Peyer's patch (tissue), 4 donors: ENCODE measurements around the gene LECT2. TPM values are rescaled to one million over a fixed set of nuclear protein-coding genes. Genes with fewer than 3 reads are reported as not detected.
A peak's percentile ranks its signal among the peaks of the same experiment; 100 is the strongest.

Experiments used
- DNase-seq, 3 donors: peaks; one replicate each; pipeline ENCODE4 v3.0.0-alpha.2; 2017 to 2019
- H3K27ac ChIP-seq, 4 donors: fragments of 200-600 bp; sonication (generic); one replicate each; pipeline ENCODE4 v1.5.1; 2016 to 2019
- H3K27me3 ChIP-seq, 2 donors: fragments of 200-600 bp; sonication (generic); one replicate each; pipeline ENCODE4 v1.5.1; 2019
- H3K36me3 ChIP-seq, 3 donors: fragments of 200-600 bp; sonication (generic); one replicate each; pipeline ENCODE4 v1.5.1; 2016 to 2019
- H3K4me1 ChIP-seq, 4 donors: fragments of 200-600 bp; sonication (generic); one replicate each; pipeline ENCODE4 v1.5.1; 2016 to 2019
- H3K4me3 ChIP-seq, 4 donors: fragments of 200-600 bp; sonication (generic); 1 replicate in 3 of 4; 2 replicates in 1 of 4; pipeline ENCODE4 v1.5.1; 2016 to 2019; ENCODE audit warnings: mild to moderate bottlenecking in 1 of 4
- H3K9me3 ChIP-seq, 4 donors: fragments of 200-600 bp; sonication (generic); one replicate each; pipeline ENCODE4 v1.5.1; 2016 to 2019; ENCODE audit warnings: mild to moderate bottlenecking in 1 of 4
- POLR2A ChIP-seq, 2 donors: fragments of 450-650 bp; IDR thresholded peaks; one replicate each; pipeline ENCODE4 v1.5.1; 2017; ENCODE audit warnings: antibody characterized with exemption in 2 of 2, mild to moderate bottlenecking in 2 of 2, moderate library complexity in 2 of 2
- total RNA-seq, 4 donors: library from RNA; depleted of rRNA; stranded (reverse); fragments of >200 nt; gene quantifications; one replicate each; pipeline ENCODE4 v1.1.0, GENCODE V29; 2016
- TF ChIP-seq, protein P1 (sequence below), 6 experiments: fragments of 450-650 bp in 4 of 6; fragments of 200-600 bp in 2 of 6; sonication (generic) in 1 of 6; IDR thresholded peaks; one replicate each; pipeline ENCODE4 v1.5.1; 2017 to 2019; ENCODE audit warnings: antibody characterized with exemption in 6 of 6, mild to moderate bottlenecking in 3 of 6, moderate library complexity in 1 of 6

Gene LECT2
- total RNA-seq, 4 donors from 2014 or later: not detected

- TF ChIP-seq POLR2A (IDR thresholded peaks at IDR 0.05): no peak
- TF ChIP-seq, protein P1, sequence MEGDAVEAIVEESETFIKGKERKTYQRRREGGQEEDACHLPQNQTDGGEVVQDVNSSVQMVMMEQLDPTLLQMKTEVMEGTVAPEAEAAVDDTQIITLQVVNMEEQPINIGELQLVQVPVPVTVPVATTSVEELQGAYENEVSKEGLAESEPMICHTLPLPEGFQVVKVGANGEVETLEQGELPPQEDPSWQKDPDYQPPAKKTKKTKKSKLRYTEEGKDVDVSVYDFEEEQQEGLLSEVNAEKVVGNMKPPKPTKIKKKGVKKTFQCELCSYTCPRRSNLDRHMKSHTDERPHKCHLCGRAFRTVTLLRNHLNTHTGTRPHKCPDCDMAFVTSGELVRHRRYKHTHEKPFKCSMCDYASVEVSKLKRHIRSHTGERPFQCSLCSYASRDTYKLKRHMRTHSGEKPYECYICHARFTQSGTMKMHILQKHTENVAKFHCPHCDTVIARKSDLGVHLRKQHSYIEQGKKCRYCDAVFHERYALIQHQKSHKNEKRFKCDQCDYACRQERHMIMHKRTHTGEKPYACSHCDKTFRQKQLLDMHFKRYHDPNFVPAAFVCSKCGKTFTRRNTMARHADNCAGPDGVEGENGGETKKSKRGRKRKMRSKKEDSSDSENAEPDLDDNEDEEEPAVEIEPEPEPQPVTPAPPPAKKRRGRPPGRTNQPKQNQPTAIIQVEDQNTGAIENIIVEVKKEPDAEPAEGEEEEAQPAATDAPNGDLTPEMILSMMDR (IDR thresholded peaks at IDR 0.05): no peak
- H3K9me3 ChIP-seq: no peaks in the 10 kb centered on the region
- no peaks in the 10 kb centered on the region for H3K4me1 ChIP-seq
- H3K36me3 ChIP-seq: no peaks in the 10 kb centered on the region
- H3K4me3 ChIP-seq: no peak overlapping the region
- H3K27ac ChIP-seq: no peak overlapping the region
- no peak for DNase-seq
- no peaks in the 10 kb centered on the region for H3K27me3 ChIP-seq
Observed at GRCh38 chr5:135951257-135951656, 3.5 kb downstream of the LECT2 start.

- DNase-seq: no peak
- TF ChIP-seq, protein P1 (IDR thresholded peaks at IDR 0.05): no peak
- TF ChIP-seq POLR2A (IDR thresholded peaks at IDR 0.05): no peak
Observed at GRCh38 chr5:135950611-135951010, 4.2 kb downstream of the LECT2 start.

GRCh38 chr5:135944967-135945560, 9.7 kb downstream of the LECT2 start:
- Histone ChIP-seq H3K9me3 (no peaks in the 10 kb centered on the region), H3K27me3 (no peaks in the 10 kb centered on the region), H3K4me1 (no peaks in the 10 kb centered on the region), H3K36me3 (no peaks in the 10 kb centered on the region), H3K27ac (no peak overlapping the region), H3K4me3 (no peak overlapping the region)
- no peak for TF ChIP-seq POLR2A (IDR thresholded peaks at IDR 0.05)
- TF ChIP-seq, protein P1 (IDR thresholded peaks at IDR 0.05): peak; percentile 18 to 91 (median 80)
- DNase-seq: peak in 1 of 3 donors; percentile 75

More at GRCh38 chr5:135950611-135951010, 4.2 kb downstream of the LECT2 start:
- H3K27me3 ChIP-seq: no peaks in the 10 kb centered on the region
- H3K36me3 ChIP-seq: no peaks in the 10 kb centered on the region
- H3K9me3 ChIP-seq: no peaks in the 10 kb centered on the region
- no peaks in the 10 kb centered on the region for H3K4me1 ChIP-seq
- H3K27ac ChIP-seq: no peak overlapping the region
- no peak overlapping the region for H3K4me3 ChIP-seq

DNA sequence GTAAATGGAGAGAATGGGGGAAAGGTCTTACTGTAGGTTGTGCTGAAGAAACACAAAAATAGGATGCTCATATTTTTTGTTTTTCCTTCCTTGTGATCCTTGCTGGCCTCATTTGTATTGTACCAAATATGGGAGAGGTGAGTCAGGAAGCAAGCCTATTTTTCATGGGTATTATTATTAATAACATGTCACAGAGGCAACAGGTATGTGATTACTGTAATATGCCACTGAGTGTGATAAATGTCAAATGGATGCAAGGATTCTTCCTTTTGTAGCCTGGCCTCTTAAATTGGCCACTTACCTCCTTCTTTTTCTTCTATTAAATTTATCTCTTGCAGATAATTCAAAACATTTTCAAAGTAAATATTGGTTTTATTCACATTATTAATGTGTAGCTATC, 10.2 kb downstream of the LECT2 start:
- TF ChIP-seq, protein P1 (IDR thresholded peaks at IDR 0.05): no peak
- no peak for TF ChIP-seq POLR2A (IDR thresholded peaks at IDR 0.05)
- Histone ChIP-seq H3K36me3 (no peaks in the 10 kb centered on the region), H3K4me1 (no peaks in the 10 kb centered on the region), H3K27me3 (no peaks in the 10 kb centered on the region), H3K4me3 (no peak overlapping the region), H3K9me3 (no peaks in the 10 kb centered on the region), H3K27ac (no peak overlapping the region)
- no peak for DNase-seq

- Histone ChIP-seq H3K4me3 (no peak overlapping the region), H3K36me3 (no peaks in the 10 kb centered on the region), H3K9me3 (no peaks in the 10 kb centered on the region), H3K27me3 (no peaks in the 10 kb centered on the region), H3K4me1 (no peaks in the 10 kb centered on the region), H3K27ac (no peak overlapping the region)
- TF ChIP-seq, protein P1 (IDR thresholded peaks at IDR 0.05): no peak
- no peak for TF ChIP-seq POLR2A (IDR thresholded peaks at IDR 0.05)
- DNase-seq: no peak
Observed at GRCh38 chr5:135942202-135942771, 12.5 kb downstream of the LECT2 start.
